GM12875 (cell line): ENCODE data around the gene HMOX1.

Source experiments
- H3K4me3 ChIP-seq: one replicate; pipeline ENCODE4 v1.5.1; 2011; ENCODE audit warnings: low read depth, low read length, control low read depth
- CTCF ChIP-seq: IDR thresholded peaks from 2 replicates; pipeline ENCODE4 v1.5.1; 2011; ENCODE audit warnings: low read depth, mild to moderate bottlenecking, control low read depth, inconsistent platforms, low read length, moderate library complexity, borderline replicate concordance; ENCODE audit not compliant: insufficient read depth

The HMOX1 gene

GRCh38 chr22:35346596-35347220 is 34.2 kb upstream of the HMOX1 start:
- TF ChIP-seq CTCF, result no peak

GRCh38 chr22:35347462-35347861 is 33.4 kb upstream of the HMOX1 start:
- no peak overlapping the region for H3K4me3 ChIP-seq
- no peak for TF ChIP-seq CTCF

More at GRCh38 chr22:35346596-35347220, 34.2 kb upstream of the HMOX1 start:
- no peak overlapping the region for H3K4me3 ChIP-seq

GRCh38 chr22:35348026-35348590 is 32.8 kb upstream of the HMOX1 start:
- no peak overlapping the region for H3K4me3 ChIP-seq
- TF ChIP-seq CTCF, result no peak

- H3K4me3 ChIP-seq, result no peak overlapping the region
- no peak for TF ChIP-seq CTCF
These were observed 32.2 kb upstream of the HMOX1 start for GRCh38 chr22:35348703-35349102.

- H3K4me3 ChIP-seq, result no peak overlapping the region
- TF ChIP-seq CTCF, result no peak
These were observed 31.6 kb upstream of the HMOX1 start for GRCh38 chr22:35349368-35349703.

GRCh38 chr22:35349704-35350538 is 31.0 kb upstream of the HMOX1 start:
- TF ChIP-seq CTCF, result no peak
- H3K4me3 ChIP-seq, result no peak overlapping the region
